Endothelial cell of umbilical vein (primary cell): ENCODE measurements around the gene ZNF804A. TPM values are rescaled to one million over a fixed set of nuclear protein-coding genes. Genes with fewer than 3 reads are reported as not detected.

Experiments
- BruUV-seq: library from RNA; stranded (reverse); fragments of 400-500 nt; replicated peaks from 2 replicates; lab custom pipeline; 2021; lab: Mats Ljungman, UMichigan
- CTCF ChIA-PET: fragments of 300-600, 350-600 bp; sonication (Branson Sonifier 250); formaldehyde crosslinking; loops from one replicate; lab custom pipeline; 2021; ENCODE audit warnings: antibody characterized with exemption, inconsistent platforms; lab: Charles Lee
- POLR2A ChIA-PET: fragments of 300-600, 350-600 bp; sonication (Branson Sonifier 250); formaldehyde crosslinking; loops from one replicate; lab custom pipeline; 2021; ENCODE audit warnings: antibody characterized with exemption, inconsistent platforms; lab: Charles Lee
- DNase-seq: peaks from one replicate; pipeline ENCODE4 v3.0.0-alpha.2; 2011; ENCODE audit warnings: low read depth, low spot score
- FAIRE-seq: peaks from 2 replicates; lab custom pipeline; 2011; peaks lifted over from hg19 to GRCh38; lab: Jason Lieb, UNC
- H2AFZ ChIP-seq: 2 replicates; pipeline ENCODE4 v1.6.0; 2012; ENCODE audit warnings: low read depth, low read length, control low read depth, inconsistent platforms
- H3K27ac ChIP-seq: 2 replicates; pipeline ENCODE4 v1.5.1; 2011; ENCODE audit warnings: low read depth, mild to moderate bottlenecking, control low read depth, low read length, moderate library complexity; ENCODE audit not compliant: insufficient read depth
- H3K27me3 ChIP-seq, 2 experiments: 2 replicates each; pipeline versions ENCODE4 v1.6.0 to v1.6.1; 2011; ENCODE audit warnings: low read length in 2 of 2, mixed read lengths in 1 of 2; ENCODE audit not compliant: control insufficient read depth in 2 of 2, insufficient read depth in 2 of 2
- H3K36me3 ChIP-seq, 2 experiments: 2 replicates in 1 of 2; 3 replicates in 1 of 2; pipeline ENCODE4 v1.5.1; 2011; ENCODE audit warnings: low read length in 2 of 2, mild to moderate bottlenecking in 1 of 2, moderate library complexity in 1 of 2; ENCODE audit not compliant: control insufficient read depth in 2 of 2, insufficient read depth in 2 of 2; ENCODE audit errors: extremely low read depth in 1 of 2
- H3K4me1 ChIP-seq: 3 replicates; pipeline ENCODE4 v1.5.1; 2011; ENCODE audit warnings: mild to moderate bottlenecking, low read length; ENCODE audit not compliant: control insufficient read depth, insufficient read depth; ENCODE audit errors: extremely low read depth
- H3K4me2 ChIP-seq: 2 replicates; pipeline ENCODE4 v1.6.1; 2011; ENCODE audit warnings: low read length, control low read depth, mixed read lengths; ENCODE audit not compliant: insufficient read depth
- H3K4me3 ChIP-seq, 3 experiments: fragments of 200-600 bp in 1 of 3; sonication (generic), shearing (Covaris generic) in 1 of 3; replicated peaks in 1 of 3; 2 replicates each; pipeline ENCODE4 v1.5.1; 2011 to 2016; ENCODE audit warnings: control low read depth in 3 of 3, low read length in 3 of 3, mild to moderate bottlenecking in 2 of 3, inconsistent platforms in 1 of 3, low read depth in 1 of 3, moderate library complexity in 1 of 3; ENCODE audit not compliant: insufficient read depth in 1 of 3
- H3K79me2 ChIP-seq: 2 replicates; pipeline ENCODE4 v1.6.0; 2012; ENCODE audit warnings: low read length, inconsistent platforms; ENCODE audit not compliant: control insufficient read depth, insufficient read depth
- H3K9ac ChIP-seq: replicated peaks from 2 replicates; pipeline ENCODE3; 2011; ENCODE audit warnings: low read length, control low read depth; ENCODE audit not compliant: insufficient read depth; ENCODE audit errors: extremely low read depth
- H3K9me1 ChIP-seq: replicated peaks from 3 replicates; pipeline ENCODE4 v1.6.0; 2011; ENCODE audit warnings: mild to moderate bottlenecking, low read length; ENCODE audit not compliant: control insufficient read depth, insufficient read depth; ENCODE audit errors: extremely low read depth
- H3K9me3 ChIP-seq: replicated peaks from 2 replicates; pipeline ENCODE4 v1.5.1; 2012; ENCODE audit warnings: low read length, inconsistent platforms; ENCODE audit not compliant: control insufficient read depth, insufficient read depth
- H4K20me1 ChIP-seq: replicated peaks from 2 replicates; pipeline ENCODE3; 2011; ENCODE audit warnings: mild to moderate bottlenecking, low read length; ENCODE audit not compliant: control insufficient read depth, insufficient read depth; ENCODE audit errors: extremely low read depth
- EZH2 ChIP-seq: IDR thresholded peaks from 2 replicates; pipeline ENCODE4 v1.6.1; 2012; ENCODE audit warnings: borderline replicate concordance, low read depth, mild to moderate bottlenecking, moderate library complexity, low read length, inconsistent platforms; ENCODE audit not compliant: severe bottlenecking
- FOS ChIP-seq: IDR thresholded peaks from 2 replicates; pipeline ENCODE4 v1.6.1; 2011; ENCODE audit warnings: mild to moderate bottlenecking, low read length, moderate library complexity, borderline replicate concordance; ENCODE audit not compliant: insufficient read depth
- GATA2 ChIP-seq: IDR thresholded peaks from 2 replicates; pipeline ENCODE4 v1.7.0; 2011; ENCODE audit warnings: low read depth, mild to moderate bottlenecking, moderate library complexity, mixed read lengths, low read length; ENCODE audit not compliant: insufficient read length, insufficient read depth
- MYC ChIP-seq: IDR thresholded peaks from one replicate; pipeline ENCODE4 v1.6.1; 2011; ENCODE audit warnings: mild to moderate bottlenecking, low read depth, low read length
- POLR2A ChIP-seq: IDR thresholded peaks from 2 replicates; pipeline ENCODE4 v1.6.1; 2012; ENCODE audit warnings: low read depth, mild to moderate bottlenecking, control low read depth, low read length
- POLR2AphosphoS5 ChIP-seq: IDR thresholded peaks from 2 replicates; pipeline ENCODE4 v1.6.1; 2012; ENCODE audit warnings: low read depth, mild to moderate bottlenecking, control low read depth, low read length, moderate library complexity; ENCODE audit not compliant: insufficient read depth
- dilution Hi-C: fragments of 300-500 bp; cut with MboI; formaldehyde crosslinking; loops from one replicate; pipeline ENCODE4 v1.15.0; 2019; ENCODE audit warnings: low sequenced_read_pairs; ENCODE audit not compliant: extremely low pct_ligation_motif_present
- intact Hi-C: fragments of 100-400 bp; cut with micrococcal nuclease; formaldehyde crosslinking; loops from one replicate; pipeline ENCODE4 v1.10.0; 2022
- polyA plus RNA-seq, 4 experiments: library from polyadenylated mRNA; depleted of rRNA in 3 of 4; stranded (reverse) in 3 of 4; unstranded in 1 of 4; fragments of >200 nt; gene quantifications; 2 replicates each; pipeline versions ENCODE4 v1.2.1 to v1.2.3, GENCODE V29; 2011 to 2012; ENCODE audit warnings: missing spikeins in 1 of 4
- total RNA-seq: library from RNA; stranded (reverse); gene quantifications from 2 replicates; pipeline ENCODE4 v1.2.3, GENCODE V29; 2021
- TF ChIP-seq, protein P1 (sequence below), 2 donors: IDR thresholded peaks; 1 replicate in 1 of 2; 2 replicates in 1 of 2; pipeline ENCODE4 v1.5.1; 2011; ENCODE audit warnings: low read length in 2 of 2, mild to moderate bottlenecking in 2 of 2, moderate library complexity in 2 of 2, control low read depth in 1 of 2, inconsistent platforms in 1 of 2, low read depth in 1 of 2; ENCODE audit not compliant: insufficient read depth in 1 of 2; ENCODE audit errors: extremely low read depth in 1 of 2
- TF ChIP-seq, protein P2 (sequence below): IDR thresholded peaks from 2 replicates; pipeline ENCODE4 v1.6.1; 2011; ENCODE audit not compliant: insufficient read depth, insufficient read length

Gene ZNF804A
- total and polyA plus RNA-seq, 2 donors (not counting 3 experiments of a cell fraction or from before 2014, with no cell fraction given), result 0.22 TPM; not detected in 1

DNA sequence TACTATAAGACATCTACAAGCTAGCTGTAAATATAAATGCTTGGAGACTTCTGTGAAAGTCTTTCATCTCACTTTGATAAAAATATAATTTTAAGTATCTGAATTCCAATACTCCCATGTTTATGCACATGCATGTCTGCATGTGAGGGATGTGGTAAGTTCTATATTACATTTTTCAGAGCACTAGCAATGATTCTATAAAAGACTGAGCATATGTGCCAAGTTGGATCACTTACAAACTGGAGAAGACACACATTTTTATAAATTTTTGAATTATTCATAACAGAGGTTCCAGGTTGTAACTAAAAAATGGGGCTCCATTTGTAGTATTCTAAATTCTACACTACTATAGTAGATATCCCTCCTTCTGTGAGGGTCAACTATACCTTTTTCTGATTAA, 26.0 kb downstream of the ZNF804A start:
- no peak for FAIRE-seq

DNA sequence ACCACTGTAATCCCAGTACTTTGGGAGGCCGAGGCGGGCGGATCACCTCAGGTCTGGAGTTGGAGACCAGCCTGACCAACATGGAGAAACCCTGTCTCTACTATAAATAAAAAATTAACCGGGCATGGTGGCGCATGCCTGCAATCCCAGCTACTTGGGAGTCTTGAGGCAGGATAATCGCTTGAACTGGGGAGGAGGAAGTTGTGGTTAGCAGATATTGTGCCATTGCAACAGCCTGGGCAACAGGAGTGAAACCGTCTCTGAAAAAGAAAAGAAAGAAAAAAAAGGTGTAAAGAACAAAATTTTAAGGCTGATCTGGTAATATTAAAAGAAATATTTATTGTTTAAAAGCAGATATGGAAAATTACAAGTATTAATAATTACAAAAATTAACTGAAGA, 29.7 kb downstream of the ZNF804A start:
- H3K4me2 ChIP-seq, result no peak overlapping the region
- no peaks in the 10 kb centered on the region for H3K4me1 ChIP-seq
- FAIRE-seq (no peak), DNase-seq (no peak)
- TF ChIP-seq POLR2AphosphoS5, result no peak
- TF ChIP-seq, protein P1, sequence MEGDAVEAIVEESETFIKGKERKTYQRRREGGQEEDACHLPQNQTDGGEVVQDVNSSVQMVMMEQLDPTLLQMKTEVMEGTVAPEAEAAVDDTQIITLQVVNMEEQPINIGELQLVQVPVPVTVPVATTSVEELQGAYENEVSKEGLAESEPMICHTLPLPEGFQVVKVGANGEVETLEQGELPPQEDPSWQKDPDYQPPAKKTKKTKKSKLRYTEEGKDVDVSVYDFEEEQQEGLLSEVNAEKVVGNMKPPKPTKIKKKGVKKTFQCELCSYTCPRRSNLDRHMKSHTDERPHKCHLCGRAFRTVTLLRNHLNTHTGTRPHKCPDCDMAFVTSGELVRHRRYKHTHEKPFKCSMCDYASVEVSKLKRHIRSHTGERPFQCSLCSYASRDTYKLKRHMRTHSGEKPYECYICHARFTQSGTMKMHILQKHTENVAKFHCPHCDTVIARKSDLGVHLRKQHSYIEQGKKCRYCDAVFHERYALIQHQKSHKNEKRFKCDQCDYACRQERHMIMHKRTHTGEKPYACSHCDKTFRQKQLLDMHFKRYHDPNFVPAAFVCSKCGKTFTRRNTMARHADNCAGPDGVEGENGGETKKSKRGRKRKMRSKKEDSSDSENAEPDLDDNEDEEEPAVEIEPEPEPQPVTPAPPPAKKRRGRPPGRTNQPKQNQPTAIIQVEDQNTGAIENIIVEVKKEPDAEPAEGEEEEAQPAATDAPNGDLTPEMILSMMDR (IDR thresholded peaks at IDR 0.05; ENCODE audit: extremely low read depth in 1 of 2, insufficient read depth in 1 of 2, low read depth in 1 of 2, low read length in 2 of 2), result no peak
- TF ChIP-seq GATA2, result no peak
- no peak for TF ChIP-seq FOS
- TF ChIP-seq EZH2, result no peak
- no peak for TF ChIP-seq POLR2A
- ChIA-PET CTCF (no interaction called here), POLR2A (no interaction called here)
- BruUV-seq, result no TSS peak
- dilution Hi-C loops, result no loop called here
- H3K4me3 ChIP-seq, result no peak overlapping the region
- H4K20me1 ChIP-seq, result no peaks in the 10 kb centered on the region
- H3K9me1 ChIP-seq, result no peaks in the 10 kb centered on the region
- no peak overlapping the region for H2AFZ ChIP-seq
- H3K27ac ChIP-seq, result no peak overlapping the region
- intact Hi-C loops, result no loop called here
- H3K9me3 ChIP-seq, result no peaks in the 10 kb centered on the region
- no peaks in the 10 kb centered on the region for H3K27me3 ChIP-seq
- H3K79me2 ChIP-seq, result no peaks in the 10 kb centered on the region
- no peak overlapping the region for H3K9ac ChIP-seq
- no peaks in the 10 kb centered on the region for H3K36me3 ChIP-seq

More for the DNA sequence above, 26.0 kb downstream of the ZNF804A start:
- H4K20me1 ChIP-seq, result no peaks in the 10 kb centered on the region
- no peak overlapping the region for H2AFZ ChIP-seq
- H3K9me1 ChIP-seq, result no peaks in the 10 kb centered on the region
- H3K4me3 ChIP-seq, result no peak overlapping the region
- no peak overlapping the region for H3K9ac ChIP-seq
- no peak overlapping the region for H3K27ac ChIP-seq
- no TSS peak for BruUV-seq
- TF ChIP-seq POLR2AphosphoS5 (no peak), EZH2 (no peak), MYC (no peak), POLR2A (no peak)
- TF ChIP-seq, protein P2, sequence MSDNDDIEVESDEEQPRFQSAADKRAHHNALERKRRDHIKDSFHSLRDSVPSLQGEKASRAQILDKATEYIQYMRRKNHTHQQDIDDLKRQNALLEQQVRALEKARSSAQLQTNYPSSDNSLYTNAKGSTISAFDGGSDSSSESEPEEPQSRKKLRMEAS, result no peak
- TF ChIP-seq, protein P1 (IDR thresholded peaks at IDR 0.05; ENCODE audit: extremely low read depth in 1 of 2, insufficient read depth in 1 of 2, low read depth in 1 of 2, low read length in 2 of 2), result no peak
- no peaks in the 10 kb centered on the region for H3K9me3 ChIP-seq
- no peaks in the 10 kb centered on the region for H3K79me2 ChIP-seq
- DNase-seq, result no peak
- no peaks in the 10 kb centered on the region for H3K36me3 ChIP-seq
- POLR2A ChIA-PET, result no interaction called here
- intact Hi-C loops (no loop called here), dilution Hi-C loops (no loop called here)
- CTCF ChIA-PET, result no interaction called here
- H3K27me3 ChIP-seq, result no peaks in the 10 kb centered on the region
- no peak overlapping the region for H3K4me2 ChIP-seq
- no peaks in the 10 kb centered on the region for H3K4me1 ChIP-seq
